ENCODE results near the gene PCNX4.

DNA sequence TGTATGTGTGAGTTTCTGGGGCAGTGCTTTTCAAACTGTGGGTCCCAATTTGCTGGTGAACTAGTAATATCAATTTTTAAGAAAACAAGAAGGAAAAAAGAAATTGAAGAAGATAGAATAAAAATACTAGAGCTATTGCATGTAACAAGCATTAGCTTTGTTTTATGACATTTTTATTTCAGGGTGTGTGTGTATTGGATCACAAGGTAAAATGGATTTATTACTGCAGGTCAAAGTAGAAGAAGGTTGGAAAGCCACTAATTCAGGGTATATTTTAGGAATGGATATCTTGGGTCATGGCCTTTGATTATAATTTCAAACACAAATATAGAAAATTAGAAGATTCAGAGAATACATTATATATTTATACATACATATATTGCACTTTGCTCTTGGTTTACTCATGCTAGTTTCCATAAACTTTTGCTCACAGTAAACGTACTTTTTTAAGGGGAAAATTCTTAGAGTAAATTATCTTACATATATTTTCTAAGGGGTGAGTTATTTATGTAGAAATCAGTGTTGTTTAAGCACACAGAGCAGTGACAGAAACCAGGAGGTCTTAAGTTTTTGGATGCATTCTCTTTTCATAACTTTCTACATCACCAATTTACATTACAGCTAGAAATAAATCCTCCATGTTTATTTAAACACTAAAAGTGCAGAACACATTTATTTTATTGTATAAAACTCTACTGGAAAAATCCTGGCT, 122.8 kb downstream of the PCNX4 start:
- TF ChIP-seq, protein P1, sequence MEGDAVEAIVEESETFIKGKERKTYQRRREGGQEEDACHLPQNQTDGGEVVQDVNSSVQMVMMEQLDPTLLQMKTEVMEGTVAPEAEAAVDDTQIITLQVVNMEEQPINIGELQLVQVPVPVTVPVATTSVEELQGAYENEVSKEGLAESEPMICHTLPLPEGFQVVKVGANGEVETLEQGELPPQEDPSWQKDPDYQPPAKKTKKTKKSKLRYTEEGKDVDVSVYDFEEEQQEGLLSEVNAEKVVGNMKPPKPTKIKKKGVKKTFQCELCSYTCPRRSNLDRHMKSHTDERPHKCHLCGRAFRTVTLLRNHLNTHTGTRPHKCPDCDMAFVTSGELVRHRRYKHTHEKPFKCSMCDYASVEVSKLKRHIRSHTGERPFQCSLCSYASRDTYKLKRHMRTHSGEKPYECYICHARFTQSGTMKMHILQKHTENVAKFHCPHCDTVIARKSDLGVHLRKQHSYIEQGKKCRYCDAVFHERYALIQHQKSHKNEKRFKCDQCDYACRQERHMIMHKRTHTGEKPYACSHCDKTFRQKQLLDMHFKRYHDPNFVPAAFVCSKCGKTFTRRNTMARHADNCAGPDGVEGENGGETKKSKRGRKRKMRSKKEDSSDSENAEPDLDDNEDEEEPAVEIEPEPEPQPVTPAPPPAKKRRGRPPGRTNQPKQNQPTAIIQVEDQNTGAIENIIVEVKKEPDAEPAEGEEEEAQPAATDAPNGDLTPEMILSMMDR (conservative IDR thresholded peaks at IDR 0.05 in 1 of 2, IDR thresholded peaks at IDR 0.05 in 1 of 2; ENCODE audit: low read depth in 1 of 2, low read length in 2 of 2): no peak
- no peak for TF ChIP-seq EZH2 (IDR thresholded peaks at IDR 0.05; ENCODE audit: low read length, missing control alignments)

All from fibroblast of lung (primary cell).